GM19240 (cell line): Measurements from ENCODE around the gene RBM18.

Experiments used
- DNase-seq: peaks from one replicate; pipeline ENCODE4 v3.0.0; 2011; ENCODE audit warnings: low spot score; ENCODE audit not compliant: insufficient read length

The RBM18 gene

GRCh38 chr9:122206118-122207046 is 58.3 kb downstream of the RBM18 start:
- DNase-seq = no peak

- DNase-seq = no peak
These were observed 59.5 kb downstream of the RBM18 start for GRCh38 chr9:122205176-122205575.

GRCh38 chr9:122204491-122204890 is 60.1 kb downstream of the RBM18 start:
- DNase-seq = no peak

- DNase-seq = no peak
These were observed 60.6 kb downstream of the RBM18 start for GRCh38 chr9:122204055-122204454.

GRCh38 chr9:122202111-122202510 is 62.5 kb downstream of the RBM18 start:
- DNase-seq = no peak

- DNase-seq = no peak
These were observed 63.0 kb downstream of the RBM18 start for GRCh38 chr9:122201641-122202040.

GRCh38 chr9:122200960-122201595 is 63.6 kb downstream of the RBM18 start:
- no peak for DNase-seq

GRCh38 chr9:122197882-122198281 is 66.8 kb downstream of the RBM18 start:
- DNase-seq = no peak

- no peak for DNase-seq
These were observed 67.2 kb downstream of the RBM18 start for GRCh38 chr9:122197426-122197825.

- no peak for DNase-seq
These were observed 68.8 kb downstream of the RBM18 start for GRCh38 chr9:122195875-122196274.

- no peak for DNase-seq
These were observed 71.0 kb downstream of the RBM18 start for GRCh38 chr9:122193651-122194050.

- no peak for DNase-seq
These were observed 71.6 kb downstream of the RBM18 start for GRCh38 chr9:122192914-122193525.

- DNase-seq = no peak
These were observed 72.3 kb downstream of the RBM18 start for GRCh38 chr9:122192261-122192875.

- DNase-seq = no peak
These were observed 73.1 kb downstream of the RBM18 start for GRCh38 chr9:122191584-122191983.

GRCh38 chr9:122190597-122191381 is 73.9 kb downstream of the RBM18 start:
- DNase-seq = no peak

GRCh38 chr9:122188369-122188768 is 76.3 kb downstream of the RBM18 start:
- no peak for DNase-seq
